Stromal cell of bone marrow (primary cell): Measurements from ENCODE around the gene MAPK1.
"Not testable (repeated sequence)": the region's sequence is repeated elsewhere in the genome, so short reads cannot be mapped to it uniquely, and the experiment has no call there.

Experiments
- DNase-seq: peaks from one replicate; pipeline ENCODE4 v3.0.0-alpha.2; 2012; ENCODE audit warnings: low read depth

MAPK1 gene

DNA sequence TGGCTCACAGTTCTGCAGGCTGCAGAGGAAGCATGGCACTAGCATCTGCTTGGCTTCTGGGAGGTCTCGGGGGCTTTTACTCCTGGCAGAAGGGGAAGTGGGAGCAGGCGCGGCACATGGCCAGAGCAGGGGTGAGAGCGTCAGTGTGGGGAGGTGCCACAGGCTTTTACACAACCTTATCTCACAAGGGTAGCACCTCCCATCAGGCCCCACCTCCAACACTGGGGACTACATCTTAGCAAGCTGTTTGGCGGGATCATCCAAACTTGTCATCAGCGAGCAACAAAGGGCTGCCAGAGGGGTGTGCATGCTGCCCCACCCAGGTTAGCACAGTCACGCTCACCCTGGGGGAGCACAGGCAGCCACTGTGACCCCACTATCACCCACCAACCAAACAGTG lies 112.9 kb downstream of the MAPK1 start:
- DNase-seq = no peak

DNA sequence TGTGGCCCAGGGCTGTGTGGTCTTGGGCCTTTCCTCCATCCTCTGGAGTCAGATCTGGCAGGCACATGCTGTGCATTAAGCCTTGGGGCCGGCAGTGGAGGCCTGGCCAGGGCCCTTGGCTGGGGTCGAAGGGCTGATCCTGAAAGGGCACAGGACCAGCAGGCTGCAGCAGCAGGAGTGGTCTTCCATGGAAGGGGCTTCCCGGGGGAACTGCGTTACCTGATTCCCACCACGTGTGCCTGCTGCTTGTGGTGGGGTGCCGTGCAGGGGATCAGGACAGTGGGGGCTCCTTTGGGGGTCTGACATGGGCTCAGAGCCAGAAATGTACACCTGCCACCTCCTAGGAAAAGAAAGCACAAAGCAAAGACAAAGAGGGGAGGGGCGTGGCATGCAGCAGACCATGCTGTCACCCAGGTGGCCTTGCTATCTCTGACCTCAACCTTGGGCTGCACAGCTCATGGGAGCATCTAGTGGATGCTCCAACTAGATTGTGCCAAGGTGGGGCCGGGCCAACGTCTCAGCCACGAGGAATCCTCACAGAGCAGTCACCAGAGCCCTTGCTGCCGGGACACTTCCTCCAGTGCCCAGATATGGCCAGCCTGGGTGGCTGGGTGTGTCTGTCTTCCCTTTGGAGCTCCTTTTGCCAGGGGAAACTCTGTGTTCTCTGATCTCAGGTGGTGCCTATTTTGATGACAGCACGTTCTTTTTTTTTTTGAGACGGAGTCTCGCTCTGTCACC lies 113.9 kb downstream of the MAPK1 start:
- no peak for DNase-seq

DNA sequence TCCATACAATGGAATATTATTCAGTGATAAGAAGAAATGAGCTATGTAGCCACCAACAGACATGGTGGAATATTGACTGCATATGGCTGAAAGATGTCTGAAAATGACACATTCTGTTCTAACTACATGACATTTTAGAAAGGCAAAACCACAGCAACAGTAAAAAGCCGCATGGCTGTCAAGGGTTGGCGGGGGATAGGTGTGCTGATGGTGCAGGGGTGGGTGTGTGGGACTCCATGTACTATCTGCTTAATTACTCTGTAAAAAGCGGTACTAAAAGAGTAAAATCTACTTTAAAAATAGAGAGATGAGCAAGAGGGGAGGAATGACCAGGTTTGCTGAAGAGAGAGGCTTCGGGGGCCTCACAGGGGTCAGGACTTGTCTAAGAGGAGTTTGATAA lies 115.2 kb downstream of the MAPK1 start:
- DNase-seq = no peak

DNA sequence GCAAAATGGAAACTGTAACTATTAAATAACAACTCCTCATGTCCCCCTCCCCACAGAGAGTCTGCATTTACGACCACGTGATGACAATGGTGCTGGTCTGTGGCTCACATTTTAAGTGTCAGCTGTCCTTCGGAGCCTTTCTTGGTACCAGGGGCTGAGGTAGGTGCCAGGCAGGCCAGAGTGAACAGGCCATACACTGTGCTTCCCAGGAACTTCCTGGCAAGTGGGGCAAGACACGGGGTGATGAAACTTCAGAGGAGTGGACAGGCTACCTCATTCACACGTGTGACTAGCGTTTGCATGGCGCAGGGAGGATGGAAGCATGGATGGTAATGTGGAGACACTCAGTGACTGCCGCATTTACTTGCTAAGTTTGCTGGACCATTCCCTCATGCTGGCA lies 121.5 kb downstream of the MAPK1 start:
- no peak for DNase-seq

DNA sequence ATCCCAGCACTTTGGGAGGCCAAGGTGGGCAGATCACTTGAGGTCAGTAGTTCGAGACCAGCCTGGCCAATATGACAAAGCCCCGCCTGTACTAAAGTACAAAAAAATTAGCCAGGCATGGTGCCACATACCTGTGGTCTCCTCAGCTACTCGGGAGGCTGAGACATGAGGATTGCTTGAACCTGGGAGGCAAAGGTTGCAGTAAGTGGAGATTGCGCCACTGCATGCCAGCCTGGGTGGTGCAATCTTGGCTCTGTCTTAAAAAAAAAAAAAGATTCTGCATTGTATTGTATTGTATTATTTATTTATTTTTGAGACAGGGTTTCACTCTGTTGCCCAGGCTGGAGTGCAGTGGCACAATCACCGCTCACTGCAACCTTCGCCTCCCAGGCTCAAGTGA lies 122.5 kb downstream of the MAPK1 start:
- not testable (repeated sequence) for DNase-seq

DNA sequence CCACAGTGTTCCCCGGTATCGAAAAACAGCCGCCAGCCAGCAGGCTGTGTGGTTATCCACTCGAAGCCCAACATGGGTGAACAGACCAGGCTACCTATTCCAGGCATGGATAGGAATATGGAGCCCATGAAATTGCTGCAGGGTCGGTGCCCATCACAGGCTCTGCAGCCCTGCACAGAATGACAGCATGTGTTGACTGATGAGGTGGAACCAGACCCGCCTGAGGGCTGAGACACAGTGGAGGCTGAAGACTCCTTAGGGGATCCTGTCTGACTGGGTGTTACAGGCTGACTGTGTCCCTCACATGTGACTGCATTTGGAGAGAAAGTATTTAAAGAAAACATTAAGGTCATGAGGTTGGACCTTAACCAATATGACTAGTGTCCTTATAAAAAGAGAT lies 125.7 kb downstream of the MAPK1 start:
- no peak for DNase-seq

DNA sequence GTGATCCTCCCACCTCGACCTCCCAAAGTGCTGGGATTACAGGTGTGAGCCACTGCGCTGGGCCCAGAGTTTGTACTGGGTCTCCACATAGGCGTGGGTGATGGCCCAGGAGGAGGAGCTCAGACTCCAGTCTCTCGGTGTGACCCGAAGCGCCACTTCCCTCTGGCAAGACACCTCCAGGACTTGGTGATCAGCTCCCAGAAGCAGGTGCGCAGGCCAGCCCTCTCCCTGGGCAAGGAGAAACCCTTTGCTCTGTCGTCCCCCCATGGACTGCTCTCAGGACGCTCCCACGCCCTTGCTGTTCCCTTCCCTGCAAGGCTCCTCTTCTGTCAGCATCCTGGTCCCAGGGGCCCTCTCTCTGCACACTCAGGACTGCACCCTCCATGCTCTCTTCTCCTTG lies 126.4 kb downstream of the MAPK1 start:
- DNase-seq = no peak

DNA sequence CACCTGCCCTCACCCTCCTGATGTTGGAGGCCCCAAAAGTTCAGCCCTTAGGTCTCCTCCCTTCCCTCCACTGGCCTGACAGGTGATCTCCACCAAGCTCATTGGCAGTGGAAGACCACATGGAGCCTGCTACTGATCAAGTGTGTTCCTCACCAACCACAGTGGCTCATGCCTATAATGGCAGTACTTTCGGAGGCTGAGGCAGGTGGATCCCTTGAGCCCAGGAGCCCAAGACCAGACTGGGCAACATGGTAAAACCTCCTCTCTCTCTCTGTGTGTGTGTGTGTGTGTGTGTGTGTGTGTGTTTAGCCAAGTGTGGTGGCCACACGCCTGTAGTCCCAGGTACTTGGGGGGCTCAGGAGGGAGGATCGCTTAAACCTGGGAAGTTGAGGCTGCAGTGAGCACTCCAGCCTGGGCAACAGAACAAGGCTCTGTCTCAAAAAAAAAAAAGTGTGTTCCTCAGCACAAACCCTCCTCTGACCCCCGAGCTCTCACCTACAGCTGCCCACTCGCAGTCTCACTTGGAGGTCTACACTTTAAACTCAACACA lies 127.5 kb downstream of the MAPK1 start:
- DNase-seq = no peak

DNA sequence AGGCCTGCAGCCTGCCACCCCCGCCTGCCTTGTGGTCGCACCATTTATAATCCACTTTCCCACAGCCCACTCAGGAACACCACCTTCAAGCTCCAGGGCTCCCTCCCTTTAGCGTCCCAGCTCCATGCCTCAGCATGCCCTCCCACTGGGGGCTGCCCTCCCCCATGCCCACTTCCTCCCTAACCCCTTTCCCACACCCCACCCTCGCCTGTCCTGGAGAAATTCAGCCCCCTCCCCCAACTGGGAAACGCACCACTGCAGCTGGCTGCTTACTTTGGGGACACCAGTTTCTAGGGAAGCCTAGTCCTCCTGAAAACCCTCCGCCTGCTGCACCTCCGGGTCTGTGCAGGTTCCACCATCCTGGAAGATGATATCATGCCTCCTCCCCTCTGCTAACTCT lies 128.5 kb downstream of the MAPK1 start:
- DNase-seq = no peak

DNA sequence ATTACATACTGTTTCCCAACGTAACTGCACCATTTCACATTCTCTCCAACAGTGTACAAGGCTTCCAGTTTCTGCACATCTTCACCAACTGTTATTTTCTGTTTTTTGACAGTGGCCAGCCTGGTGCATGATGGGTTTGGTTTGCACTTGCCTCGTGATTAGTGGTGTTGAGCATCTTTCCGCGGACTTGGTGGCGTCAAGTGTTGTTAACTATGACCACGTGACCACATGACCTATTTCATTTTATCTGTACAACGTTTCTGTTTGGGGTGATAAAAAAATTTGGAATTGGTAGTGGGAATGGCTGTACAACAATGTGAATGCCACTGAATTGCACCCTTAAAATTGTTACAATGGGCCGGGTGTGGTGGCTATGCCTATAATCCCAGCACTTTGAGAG lies 129.4 kb downstream of the MAPK1 start:
- DNase-seq = no peak

DNA sequence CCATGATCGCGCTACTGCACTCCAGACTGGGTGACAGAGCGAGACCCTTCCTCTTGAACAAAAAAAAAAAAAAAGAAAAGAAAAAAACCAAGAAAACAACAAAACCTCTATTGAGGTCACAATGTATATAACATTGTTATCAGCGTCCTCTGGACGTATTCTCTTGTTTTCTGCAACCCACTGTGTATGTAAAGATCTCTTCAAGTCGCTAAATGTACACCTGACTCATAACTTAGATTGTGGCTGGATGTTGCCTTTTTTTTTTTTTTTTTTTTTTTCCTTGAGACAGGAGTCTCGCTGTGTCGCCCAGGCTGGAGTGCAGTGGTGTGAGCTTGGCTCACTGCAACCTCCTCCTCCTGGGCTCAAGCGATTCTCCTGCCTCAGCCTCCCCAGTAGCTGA lies 130.5 kb downstream of the MAPK1 start:
- DNase-seq = no peak

DNA sequence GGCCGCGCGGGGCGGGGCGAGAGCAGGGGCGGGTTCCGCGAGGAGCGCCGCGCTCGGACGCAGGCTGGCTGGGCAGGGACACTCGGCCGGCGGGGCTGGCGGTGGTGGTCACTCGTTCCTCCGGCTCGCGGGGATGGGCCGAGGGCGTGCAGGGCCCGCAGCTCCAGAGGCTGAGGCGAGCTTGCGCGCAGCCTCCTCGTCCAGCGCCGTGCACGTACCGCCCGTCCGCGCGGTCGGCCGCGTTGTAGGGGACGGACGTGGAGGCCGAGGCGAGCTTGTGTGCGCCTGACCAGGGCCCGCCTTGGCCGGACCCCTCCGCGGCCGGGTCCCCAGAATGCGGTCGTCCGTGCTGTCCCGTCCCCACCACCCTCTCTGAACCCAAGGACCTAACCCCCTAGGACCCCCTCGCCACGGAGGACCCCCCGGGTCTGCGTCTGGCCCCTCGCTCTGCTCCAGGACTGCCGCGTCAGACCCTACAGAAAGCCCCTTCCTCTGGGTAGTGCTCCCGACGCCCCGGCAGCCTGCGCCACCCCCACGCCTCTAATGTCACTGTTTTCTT lies 131.3 kb downstream of the MAPK1 start:
- DNase-seq = no peak

DNA sequence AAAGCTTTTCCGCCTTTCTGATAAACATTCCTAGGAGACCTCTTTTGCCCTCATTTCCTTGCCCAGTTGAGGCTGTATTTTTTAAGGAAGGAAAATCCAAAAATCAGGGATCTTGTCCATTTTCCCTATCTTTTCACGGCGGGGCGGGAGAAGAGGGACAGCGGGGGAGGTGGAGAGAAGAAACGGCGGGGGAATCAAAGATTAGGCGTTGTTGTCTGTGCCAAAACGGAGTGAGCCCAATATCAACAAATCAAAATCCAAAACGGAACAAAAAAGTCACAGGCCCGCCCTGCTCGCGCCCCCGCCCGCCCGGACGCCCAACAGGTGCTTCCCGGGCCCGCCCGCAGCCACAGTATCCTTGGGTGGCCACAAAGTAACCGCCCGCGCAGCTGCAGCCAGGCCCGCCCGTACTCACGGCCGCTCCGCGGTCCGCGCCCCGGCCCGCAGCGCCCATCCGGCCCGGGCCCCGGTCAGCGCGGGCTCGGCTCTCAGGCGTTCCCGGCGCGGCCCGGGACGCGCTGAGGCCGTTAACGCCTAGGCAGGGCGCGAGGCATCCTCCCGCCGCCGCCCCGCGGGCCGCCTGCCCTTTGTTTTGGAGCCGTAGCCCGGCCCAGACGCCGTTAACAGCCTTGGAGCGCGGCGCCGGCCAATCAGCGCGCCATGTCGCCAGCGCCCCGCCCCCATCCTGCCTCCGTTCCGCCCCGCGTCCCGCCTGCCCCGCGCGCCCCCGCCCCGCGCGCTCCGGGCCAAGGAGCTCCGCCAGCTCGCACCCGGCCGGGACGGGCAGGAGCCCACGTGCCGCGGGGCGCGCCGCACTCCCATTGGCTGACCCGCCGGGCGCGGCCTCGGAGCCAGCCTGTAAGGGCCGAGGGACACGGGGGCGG lies 132.0 kb downstream of the MAPK1 start, which contains the start of gene YPEL1:
Gene YPEL1 (minus strand): TSS at position 595 of the 884 bp plus-strand sequence. CDS start 25,050 bp downstream, outside the sequence.
- peak; percentile 92 for DNase-seq

DNA sequence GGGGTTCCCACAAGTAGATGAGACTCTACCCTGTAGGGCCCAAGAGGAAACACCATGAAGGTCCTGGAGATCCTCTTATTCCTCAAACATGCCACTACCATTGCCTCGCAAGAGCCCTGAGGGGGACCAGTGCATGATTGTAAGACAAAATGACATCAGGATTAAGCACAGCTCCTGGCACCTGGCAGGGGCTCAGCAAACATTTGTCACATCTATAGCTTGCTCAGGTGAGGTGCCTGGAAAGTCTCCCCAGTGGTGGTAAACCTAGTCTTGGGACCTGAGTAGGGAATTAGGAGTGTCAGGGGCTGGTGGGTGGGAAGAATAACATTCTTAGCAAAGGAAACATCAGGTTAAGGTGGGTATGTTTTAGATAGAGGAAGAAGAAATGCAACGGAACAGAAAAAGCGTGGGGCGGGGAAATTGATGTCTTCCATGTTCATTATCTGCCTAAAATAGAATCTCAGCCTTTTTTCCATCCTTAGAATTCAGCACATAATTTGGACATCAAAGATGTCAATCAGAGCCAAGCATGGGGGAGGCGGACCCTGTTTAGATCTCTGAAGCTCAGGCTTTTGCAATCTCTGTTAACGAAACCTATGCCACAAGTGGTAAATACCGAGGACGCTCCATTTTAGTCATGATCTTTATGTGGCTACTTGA lies 132.8 kb downstream of the MAPK1 start:
- no peak for DNase-seq

DNA sequence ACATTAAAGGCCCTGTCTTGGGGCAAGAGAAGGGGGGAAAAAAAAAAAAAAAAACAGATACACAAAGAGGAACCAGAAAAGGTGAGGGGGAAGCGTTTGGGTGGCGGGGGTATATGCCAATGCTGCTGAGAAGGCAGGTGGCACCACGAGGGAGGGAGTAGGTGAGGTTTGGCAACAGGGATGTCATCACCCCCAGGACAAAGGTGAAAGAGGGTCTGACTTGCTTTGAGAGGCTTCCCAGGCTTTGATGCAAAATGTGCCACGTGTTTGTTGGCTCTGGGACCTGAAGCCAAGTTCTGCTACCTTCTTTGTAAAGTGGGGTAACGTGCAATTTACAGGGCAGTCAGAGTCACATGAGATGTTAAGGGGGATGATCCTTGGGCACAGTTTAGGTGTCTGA lies 135.9 kb downstream of the MAPK1 start:
- no peak for DNase-seq

DNA sequence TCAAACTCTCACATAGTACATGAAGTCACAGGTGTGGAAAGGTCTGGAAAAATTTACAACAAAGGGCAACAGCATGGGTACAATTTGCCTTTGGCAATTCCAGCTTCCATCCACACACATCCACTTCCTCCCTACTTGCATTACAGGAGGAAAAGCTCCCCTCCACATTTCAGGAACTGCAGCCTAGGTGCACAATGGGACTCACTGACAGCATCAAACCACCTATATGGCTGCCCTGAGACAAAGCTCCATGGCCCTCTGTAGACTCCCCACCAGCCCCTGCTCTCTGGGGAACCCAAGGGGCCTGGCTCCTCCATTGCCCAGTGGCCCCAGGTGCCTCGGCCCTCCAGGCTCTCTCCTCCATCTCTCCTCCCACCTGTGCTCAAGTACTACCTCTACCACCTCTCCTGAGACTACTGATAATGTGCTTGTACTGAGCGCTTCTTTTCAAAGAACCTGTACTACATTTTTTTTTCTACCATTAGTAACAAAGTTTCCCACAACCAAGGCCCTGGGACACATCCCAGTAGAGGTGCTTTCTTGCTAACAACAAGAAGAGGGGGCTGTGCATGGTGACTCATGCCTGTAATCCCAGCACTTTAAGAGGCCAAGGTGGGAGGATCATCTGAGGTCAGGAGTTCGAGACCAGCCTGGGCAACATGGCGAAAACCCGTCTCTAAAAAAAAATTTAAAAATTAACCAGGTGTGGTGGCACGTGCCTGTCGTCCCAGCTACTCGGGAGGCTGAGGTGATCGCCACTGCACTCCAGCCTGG lies 136.7 kb downstream of the MAPK1 start:
- no peak for DNase-seq

DNA sequence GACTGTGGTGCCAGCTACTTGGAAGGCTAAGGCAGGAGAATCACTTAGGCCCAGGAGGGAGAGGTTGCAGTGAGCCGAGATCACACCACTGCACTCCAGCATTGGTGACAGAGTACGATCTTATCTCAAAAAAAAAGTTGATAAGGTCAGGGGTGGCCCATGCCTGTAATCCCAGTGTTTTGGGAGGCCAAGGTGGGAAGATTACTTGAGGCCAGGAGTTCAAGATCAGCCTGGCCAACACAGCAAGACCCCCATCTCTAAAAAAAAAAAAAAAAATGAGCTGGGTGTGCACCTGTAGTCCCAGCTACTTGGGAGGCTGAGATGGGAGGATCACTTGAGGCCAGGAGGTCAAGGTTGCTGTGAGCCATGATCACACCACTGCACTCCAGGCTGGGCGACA lies 138.3 kb downstream of the MAPK1 start:
- not testable (repeated sequence) for DNase-seq

DNA sequence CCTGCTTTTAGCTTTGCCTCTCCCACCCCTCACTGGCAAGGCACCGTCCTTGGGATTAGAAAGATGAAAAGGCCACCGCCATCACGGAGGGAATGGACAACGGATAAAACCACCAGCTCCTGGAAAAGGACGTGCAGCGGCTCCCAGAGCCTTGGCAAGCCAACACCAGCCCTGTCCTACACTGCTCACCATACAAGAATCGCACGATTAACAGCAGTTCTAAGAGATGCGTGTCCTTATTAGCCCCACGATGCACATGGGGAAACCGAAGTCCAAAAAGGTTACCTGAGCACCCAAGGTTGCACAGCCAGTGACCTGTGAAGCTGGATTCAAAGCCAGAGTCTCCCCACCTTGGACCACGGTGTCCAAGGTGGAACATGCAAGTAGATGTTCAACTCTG lies 139.2 kb downstream of the MAPK1 start:
- DNase-seq = no peak

DNA sequence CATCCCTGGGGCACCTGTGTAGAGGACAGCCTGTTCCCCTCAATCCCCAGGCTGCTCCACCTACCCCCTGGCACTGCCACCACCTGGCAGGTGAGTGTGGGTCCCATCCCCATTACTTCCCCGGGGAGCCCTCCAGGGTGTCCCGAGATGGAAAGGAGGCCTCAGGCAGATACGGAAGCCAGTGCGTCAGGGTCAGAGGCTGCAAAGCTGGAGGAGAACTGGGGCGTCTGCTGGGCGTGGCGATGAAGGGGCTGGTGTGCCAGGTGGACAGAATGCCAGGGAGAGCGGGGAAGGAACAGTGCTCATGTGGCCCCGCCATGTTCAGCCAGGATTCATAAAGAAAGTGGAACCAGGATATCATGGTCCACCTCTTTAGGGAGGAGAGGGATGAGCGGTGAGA lies 139.7 kb downstream of the MAPK1 start:
- DNase-seq = no peak

DNA sequence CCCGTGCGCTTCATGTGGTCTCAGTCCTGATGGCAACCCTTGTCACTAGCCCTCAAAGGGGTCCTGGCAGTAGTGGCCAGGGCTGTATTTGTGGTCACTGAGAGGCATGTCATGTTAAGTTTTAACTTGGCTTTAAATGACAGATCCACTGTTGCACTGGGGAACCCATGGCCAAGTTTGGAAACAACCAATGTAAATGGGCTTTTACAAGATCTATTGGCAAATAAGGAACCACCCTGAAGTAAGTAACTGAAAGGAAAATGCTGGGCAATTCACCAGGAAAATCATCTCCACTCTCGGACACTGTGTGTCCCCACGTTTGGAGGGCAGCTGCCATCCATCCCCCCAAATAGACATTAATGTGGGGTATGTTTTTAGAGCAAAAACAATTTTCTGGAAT lies 140.3 kb downstream of the MAPK1 start:
- DNase-seq = no peak

DNA sequence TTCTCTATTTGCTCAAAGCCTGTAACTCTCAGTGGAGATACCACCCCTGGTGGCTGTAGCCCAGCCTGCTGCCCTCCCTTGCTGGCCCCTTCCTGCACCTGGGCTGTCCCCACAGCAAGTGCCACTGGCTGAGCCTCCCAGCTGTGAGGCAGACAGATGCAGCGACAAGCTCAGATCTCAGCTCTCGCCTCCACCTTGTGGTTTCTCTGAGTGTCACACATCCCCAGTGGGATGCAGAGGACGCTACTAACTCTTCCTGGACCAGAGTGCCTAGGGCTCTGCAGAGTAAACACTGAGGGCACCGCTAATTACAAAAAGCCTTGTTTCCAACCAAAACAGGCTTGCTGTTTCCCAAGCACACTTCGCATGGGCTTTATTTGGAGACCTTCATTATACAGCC lies 140.8 kb downstream of the MAPK1 start:
- no peak for DNase-seq
